ENCODE measurements around the gene FZD4.

DNA sequence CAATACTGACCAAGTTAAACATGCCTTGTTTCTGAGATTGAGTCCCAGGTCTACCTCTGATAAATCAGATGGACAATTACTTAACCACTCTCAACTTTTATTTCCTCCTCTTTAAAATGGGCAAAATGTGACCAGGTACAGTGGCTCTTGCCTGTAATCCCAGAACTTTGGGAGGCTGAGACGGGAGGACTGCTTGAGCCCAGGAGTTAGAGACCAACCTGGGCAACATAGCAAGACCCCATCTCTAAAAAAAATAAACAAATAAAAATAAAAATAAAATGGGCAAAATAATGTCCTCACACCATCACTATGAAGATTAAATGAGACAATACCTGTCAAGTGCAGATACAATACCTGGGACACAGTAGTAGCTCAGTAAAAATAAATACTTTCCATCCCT lies 33.0 kb downstream of the FZD4 start:
- TF ChIP-seq POLR2A (IDR thresholded peaks at IDR 0.05) (no peak), CTCF (IDR thresholded peaks at IDR 0.05) (no peak)
